GM12865 (cell line): ENCODE measurements around the gene SCGB2A2.

ENCODE experiments used
- DNase-seq: peaks from one replicate; pipeline ENCODE4 v3.0.0; 2010; ENCODE audit warnings: low read depth
- H3K4me3 ChIP-seq: 2 replicates; pipeline ENCODE4 v1.5.1; 2011; ENCODE audit warnings: mild to moderate bottlenecking, low read depth, low read length, control low read depth
- CTCF ChIP-seq: IDR thresholded peaks from 2 replicates; pipeline ENCODE4 v1.5.1; 2011; ENCODE audit warnings: low read length, control low read depth, low read depth, inconsistent platforms; ENCODE audit not compliant: insufficient read depth; ENCODE audit errors: missing control alignments

SCGB2A2 gene

DNA sequence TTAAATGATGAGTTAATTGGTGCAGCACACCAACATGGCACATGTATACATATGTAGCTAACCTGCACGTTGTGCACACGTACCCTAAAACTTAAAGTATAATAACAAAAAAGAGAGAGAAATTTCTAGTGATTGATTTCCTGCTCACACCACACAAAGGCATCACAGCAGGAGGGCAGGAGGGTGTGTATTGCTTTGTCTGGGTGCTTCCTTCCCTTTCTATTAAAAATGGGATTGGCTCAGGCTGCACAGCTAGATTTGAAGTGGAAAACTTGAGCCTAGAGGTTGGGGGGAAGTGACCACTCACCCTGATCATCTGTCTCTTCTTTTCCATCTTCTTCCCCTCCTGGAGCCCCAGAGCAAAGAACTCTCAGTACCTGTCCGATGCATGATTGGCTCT lies 28.9 kb upstream of the SCGB2A2 start:
- no peak overlapping the region for H3K4me3 ChIP-seq
- DNase-seq: no peak
- no peak for TF ChIP-seq CTCF

DNA sequence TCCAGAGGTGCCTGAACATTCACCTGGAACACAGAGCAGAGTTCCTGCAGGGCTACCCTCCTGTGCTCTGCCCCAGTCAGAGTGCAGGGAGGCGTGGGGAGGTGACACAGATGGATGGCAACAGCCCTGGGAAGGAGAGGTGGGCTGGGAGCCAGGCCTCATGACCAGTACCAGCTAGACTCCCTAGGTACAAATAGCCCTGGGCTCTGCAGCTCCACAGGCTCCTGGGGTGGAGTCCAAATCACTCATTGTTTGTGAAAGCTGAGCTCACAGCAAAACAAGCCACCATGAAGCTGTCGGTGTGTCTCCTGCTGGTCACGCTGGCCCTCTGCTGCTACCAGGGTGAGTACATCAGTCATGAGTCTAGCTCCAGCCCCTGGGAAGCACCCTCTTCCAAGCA lies 27.9 kb upstream of the SCGB2A2 start, which contains the start of gene SCGB1D2:
Gene SCGB1D2 (plus strand): TSS at position 219 of the 400 bp plus-strand sequence. CDS start 69 bp downstream, at position 288.
- DNase-seq: no peak
- H3K4me3 ChIP-seq: no peak within 1 kb of the TSS
- no peak for TF ChIP-seq CTCF

- peak; percentile 33 for DNase-seq
- peak; percentile 40 for TF ChIP-seq CTCF
- H3K4me3 ChIP-seq: no peak overlapping the region
Observed at GRCh38 chr11:62245271-62245753, 24.6 kb upstream of the SCGB2A2 start.

GRCh38 chr11:62251698-62252097 lies 18.3 kb upstream of the SCGB2A2 start:
- H3K4me3 ChIP-seq: no peak overlapping the region
- TF ChIP-seq CTCF: no peak
- no peak for DNase-seq

- H3K4me3 ChIP-seq: no peak overlapping the region
Observed at GRCh38 chr11:62253999-62254542, 15.9 kb upstream of the SCGB2A2 start.

GRCh38 chr11:62256281-62256680 lies 13.7 kb upstream of the SCGB2A2 start:
- DNase-seq: no peak
- no peak for TF ChIP-seq CTCF
- no peak overlapping the region for H3K4me3 ChIP-seq

More at GRCh38 chr11:62253999-62254542, 15.9 kb upstream of the SCGB2A2 start:
- no peak for DNase-seq
- no peak for TF ChIP-seq CTCF

- H3K4me3 ChIP-seq: no peak overlapping the region
- no peak for DNase-seq
- no peak for TF ChIP-seq CTCF
Observed at GRCh38 chr11:62260261-62260953, 9.6 kb upstream of the SCGB2A2 start.
